ENCODE results near the gene PSMB11. TPM values are rescaled to one million over a fixed set of nuclear protein-coding genes. Genes with fewer than 3 reads are reported as not detected.
"Not testable (repeated sequence)": the region's sequence is repeated elsewhere in the genome, so short reads cannot be mapped to it uniquely, and the experiment has no call there.

PSMB11 gene
- total RNA-seq, 1 experiment from 2014 or later = not detected

- no peaks in the 10 kb centered on the region for H4K20me1 ChIP-seq (ENCODE audit: insufficient read depth)
- no peak overlapping the region for H2AFZ ChIP-seq
- no TSS peak for BruUV-seq (replicated peaks)
- no peak for TF ChIP-seq CTCF (conservative IDR thresholded peaks at IDR 0.05)
- no peak for TF ChIP-seq EZH2 (IDR thresholded peaks at IDR 0.05; ENCODE audit: low read depth)
- H3K4me1 ChIP-seq (replicated peaks; ENCODE audit: insufficient read depth) = peaks cover 15% of the 10 kb centered on the region; the same call in 1 of the 2 replicates
- no peak overlapping the region for H3K27ac ChIP-seq
- H3K36me3 ChIP-seq (ENCODE audit: low read depth) = no peaks in the 10 kb centered on the region
- POLR2A ChIA-PET (ENCODE audit: unreplicated experiment) = no interaction called here
- DNase-seq = no peak
- peaks cover 15% of the 10 kb centered on the region; the same call in 1 of the 2 replicates for H3F3A ChIP-seq (ENCODE audit: insufficient read depth, low read depth)
- H3K79me2 ChIP-seq (ENCODE audit: low read depth) = no peaks in the 10 kb centered on the region; the same call in 1 of the 2 replicates
- H3K4me2 ChIP-seq = no peak overlapping the region
- H3K9me3 ChIP-seq (ENCODE audit: insufficient read depth, low read depth) = no peaks in the 10 kb centered on the region
- intact Hi-C loops (cut with micrococcal nuclease; ENCODE audit: unreplicated experiment) = no loop called here
- no peaks in the 10 kb centered on the region for H3K9me2 ChIP-seq (ENCODE audit: insufficient read depth)
- no peak overlapping the region for H3K4me3 ChIP-seq
- CTCF ChIA-PET = no interaction called here
- H3K27me3 ChIP-seq (ENCODE audit: insufficient read depth, low read depth) = no peaks in the 10 kb centered on the region
Measured at GRCh38 chr14:23013054-23013748, 28.8 kb upstream of the PSMB11 start.

GRCh38 chr14:23013749-23014054, 28.3 kb upstream of the PSMB11 start:
- H3K9me3 ChIP-seq (ENCODE audit: insufficient read depth, low read depth); H3K36me3 ChIP-seq (ENCODE audit: low read depth); H2AFZ ChIP-seq; H3K27ac ChIP-seq; H3K9me2 ChIP-seq (ENCODE audit: insufficient read depth); H3F3A ChIP-seq (ENCODE audit: insufficient read depth, low read depth); H3K4me2 ChIP-seq; DNase-seq; H4K20me1 ChIP-seq (ENCODE audit: insufficient read depth); POLR2A ChIA-PET (ENCODE audit: unreplicated experiment); H3K4me3 ChIP-seq; intact Hi-C loops (cut with micrococcal nuclease; ENCODE audit: unreplicated experiment); BruUV-seq (replicated peaks); CTCF ChIA-PET; H3K27me3 ChIP-seq (ENCODE audit: insufficient read depth, low read depth); H3K79me2 ChIP-seq (ENCODE audit: low read depth): not testable (repeated sequence)
- peaks cover 10% of the 10 kb centered on the region; the same call in 1 of the 2 replicates for H3K4me1 ChIP-seq (replicated peaks; ENCODE audit: insufficient read depth)

- Histone ChIP-seq H3K27ac (no peak overlapping the region), H3K4me2 (no peak overlapping the region), H3K9me3 (ENCODE audit: insufficient read depth, low read depth) (no peaks in the 10 kb centered on the region), H2AFZ (no peak overlapping the region), H3F3A (ENCODE audit: insufficient read depth, low read depth) (no peaks in the 10 kb centered on the region), H3K4me1 (replicated peaks; ENCODE audit: insufficient read depth) (no peaks in the 10 kb centered on the region), H3K27me3 (ENCODE audit: insufficient read depth, low read depth) (no peaks in the 10 kb centered on the region), H3K9me2 (ENCODE audit: insufficient read depth) (no peaks in the 10 kb centered on the region), H3K4me3 (no peak overlapping the region), H4K20me1 (ENCODE audit: insufficient read depth) (no peaks in the 10 kb centered on the region), H3K36me3 (ENCODE audit: low read depth) (no peaks in the 10 kb centered on the region), H3K79me2 (ENCODE audit: low read depth) (no peaks in the 10 kb centered on the region)
- ChIA-PET CTCF (no interaction called here), POLR2A (ENCODE audit: unreplicated experiment) (no interaction called here)
- TF ChIP-seq CTCF (conservative IDR thresholded peaks at IDR 0.05) = no peak
- no peak for TF ChIP-seq EZH2 (IDR thresholded peaks at IDR 0.05; ENCODE audit: low read depth)
- intact Hi-C loops (cut with micrococcal nuclease; ENCODE audit: unreplicated experiment) = no loop called here
- DNase-seq = no peak
- no TSS peak for BruUV-seq (replicated peaks)
Measured at GRCh38 chr14:23015618-23016017, 26.4 kb upstream of the PSMB11 start.

GRCh38 chr14:23017091-23017490, 24.9 kb upstream of the PSMB11 start:
- Histone ChIP-seq H3K4me3 (no peak overlapping the region), H3K79me2 (ENCODE audit: low read depth) (no peaks in the 10 kb centered on the region), H3K4me1 (replicated peaks; ENCODE audit: insufficient read depth) (no peaks in the 10 kb centered on the region), H3K27ac (no peak overlapping the region), H2AFZ (no peak overlapping the region), H4K20me1 (ENCODE audit: insufficient read depth) (no peaks in the 10 kb centered on the region), H3K9me3 (ENCODE audit: insufficient read depth, low read depth) (no peaks in the 10 kb centered on the region), H3K27me3 (ENCODE audit: insufficient read depth, low read depth) (no peaks in the 10 kb centered on the region), H3K36me3 (ENCODE audit: low read depth) (no peaks in the 10 kb centered on the region), H3K9me2 (ENCODE audit: insufficient read depth) (no peaks in the 10 kb centered on the region), H3F3A (ENCODE audit: insufficient read depth, low read depth) (no peaks in the 10 kb centered on the region), H3K4me2 (no peak overlapping the region)
- ChIA-PET CTCF (interaction anchor here (0.7 kb wide), 2 partner anchors 51 to 823 kb away, joined by 3 to 4 read pairs; no protein-coding TSS in a partner anchor), POLR2A (ENCODE audit: unreplicated experiment) (no interaction called here)
- DNase-seq = no peak
- no peak for TF ChIP-seq EZH2 (IDR thresholded peaks at IDR 0.05; ENCODE audit: low read depth)
- TF ChIP-seq CTCF (conservative IDR thresholded peaks at IDR 0.05) = no peak
- no TSS peak for BruUV-seq (replicated peaks)
- intact Hi-C loops (cut with micrococcal nuclease; ENCODE audit: unreplicated experiment) = no loop called here
